ENCODE data around the gene PJA2.

PJA2 gene

DNA sequence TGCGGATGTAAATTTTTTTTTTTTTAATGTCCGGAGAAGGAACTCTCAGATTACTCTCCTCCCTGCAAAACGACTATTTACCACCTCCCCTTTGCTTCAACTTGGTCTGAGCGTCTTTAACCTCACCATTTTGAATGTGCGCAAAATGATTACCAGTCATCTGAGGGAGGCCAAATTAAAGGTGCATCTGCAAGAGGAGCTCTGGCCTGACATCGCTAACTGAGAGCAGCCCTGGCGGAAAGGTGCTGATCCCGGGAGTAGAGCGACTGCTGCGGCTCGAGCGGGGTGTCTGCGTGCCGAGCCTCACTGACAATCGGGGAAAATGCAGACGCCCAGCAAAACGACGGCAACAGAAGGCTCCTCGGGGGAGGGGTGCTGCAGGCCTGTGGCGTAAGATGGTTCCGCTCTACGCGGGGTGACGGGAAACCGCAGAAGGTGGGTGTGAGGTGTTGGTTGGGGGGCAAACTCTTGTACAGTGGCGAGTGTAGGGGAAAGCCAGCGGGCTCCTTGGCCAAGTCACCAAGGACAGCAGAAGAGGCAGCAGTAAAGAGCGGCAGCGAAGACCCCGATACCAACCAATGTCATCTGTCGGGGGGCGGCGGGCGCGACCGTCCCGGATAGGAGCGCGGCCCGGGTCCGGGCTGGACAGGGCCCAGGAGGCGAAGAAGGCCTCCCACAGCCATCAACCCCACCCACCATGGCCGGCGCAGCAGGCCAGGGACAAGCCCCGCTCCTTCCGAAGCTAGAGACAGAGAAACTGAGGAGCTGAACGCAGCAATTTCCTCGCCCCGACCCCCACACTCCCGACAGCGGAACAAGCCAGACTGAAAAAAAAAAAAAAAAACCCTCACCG lies 557 bp downstream of the PJA2 start:
- DNase-seq = peak; percentile 78 to 80

DNA sequence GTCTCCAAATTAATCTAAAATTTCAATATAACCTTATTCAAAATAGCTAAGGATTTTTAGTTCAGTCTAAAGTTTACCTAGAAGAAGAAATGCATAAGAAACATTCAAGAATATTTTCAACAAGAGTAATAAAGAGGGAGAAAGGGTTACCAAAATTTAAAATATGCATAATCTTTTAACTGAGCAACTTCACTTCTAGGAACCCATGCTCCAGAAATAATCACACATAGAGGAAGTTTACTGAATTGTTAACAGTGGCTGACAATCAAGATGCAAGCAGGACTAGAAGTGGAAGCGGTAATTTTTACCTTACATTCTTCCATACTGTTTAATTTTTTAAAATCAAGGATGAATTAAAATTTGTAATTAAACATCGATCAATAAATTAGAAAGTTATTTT lies 1.9 kb downstream of the PJA2 start:
- peak; percentile 51 to 59 for DNase-seq

DNA sequence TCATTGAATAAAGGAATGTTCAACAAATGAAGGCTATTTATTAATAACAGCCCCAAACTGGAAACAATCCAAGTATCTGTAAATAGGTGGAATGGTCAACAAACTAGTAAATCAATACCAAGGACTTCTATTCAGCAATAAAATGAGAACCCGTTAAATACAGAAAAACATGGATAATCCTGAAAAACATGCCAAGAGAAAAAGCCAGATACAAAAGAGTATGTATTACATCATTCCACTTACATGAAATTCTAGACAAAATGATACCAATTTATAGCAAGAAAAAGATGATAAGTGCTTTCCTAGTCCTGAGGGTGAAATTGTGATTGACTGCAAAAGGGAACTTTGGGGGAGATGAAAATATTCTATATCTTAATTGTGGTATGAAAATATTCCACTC lies 3.1 kb downstream of the PJA2 start:
- no peak for DNase-seq

DNA sequence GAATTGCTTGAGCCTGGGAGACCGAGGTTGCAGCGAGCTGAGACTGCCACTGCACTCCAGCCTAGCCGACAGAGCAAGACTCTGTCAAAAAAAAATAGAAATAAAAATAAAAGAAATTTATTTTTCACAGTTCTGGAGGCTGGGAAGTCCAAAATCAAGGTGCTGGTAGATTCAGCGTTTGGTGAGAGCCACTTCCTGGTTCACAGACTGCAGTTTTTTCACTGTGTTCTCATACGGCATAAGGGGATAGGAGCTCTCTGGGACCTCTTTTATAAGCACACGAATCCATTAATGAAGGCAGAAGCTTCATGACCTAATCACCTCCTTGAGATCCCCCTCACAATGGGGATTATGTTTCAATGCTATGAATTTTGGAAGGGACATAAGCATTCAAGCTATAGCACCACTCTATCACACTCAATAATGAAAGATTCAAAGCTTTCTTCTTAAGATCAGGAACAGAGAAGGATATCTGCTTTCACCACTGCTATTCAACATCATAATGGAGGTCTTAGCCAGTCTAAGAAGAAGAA lies 5.3 kb downstream of the PJA2 start:
- DNase-seq = no peak

DNA sequence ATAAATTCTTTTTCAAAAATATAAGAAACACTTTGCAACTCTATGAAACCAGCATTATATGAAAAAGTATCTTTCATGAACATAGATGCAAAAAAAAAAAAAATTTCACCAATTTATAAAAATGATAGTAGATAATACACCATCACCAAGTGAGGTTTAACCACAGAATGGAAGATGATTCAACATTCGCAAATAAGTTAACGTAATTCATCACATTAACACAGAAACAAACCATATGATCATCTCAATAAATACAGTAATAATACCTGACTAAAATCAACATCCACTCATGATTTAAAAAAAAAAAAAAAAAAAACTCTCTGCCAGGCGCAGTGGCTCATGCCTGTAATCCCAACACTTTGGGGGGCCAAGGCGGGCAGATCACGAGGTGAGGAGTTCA lies 6.3 kb downstream of the PJA2 start:
- DNase-seq = no peak

DNA sequence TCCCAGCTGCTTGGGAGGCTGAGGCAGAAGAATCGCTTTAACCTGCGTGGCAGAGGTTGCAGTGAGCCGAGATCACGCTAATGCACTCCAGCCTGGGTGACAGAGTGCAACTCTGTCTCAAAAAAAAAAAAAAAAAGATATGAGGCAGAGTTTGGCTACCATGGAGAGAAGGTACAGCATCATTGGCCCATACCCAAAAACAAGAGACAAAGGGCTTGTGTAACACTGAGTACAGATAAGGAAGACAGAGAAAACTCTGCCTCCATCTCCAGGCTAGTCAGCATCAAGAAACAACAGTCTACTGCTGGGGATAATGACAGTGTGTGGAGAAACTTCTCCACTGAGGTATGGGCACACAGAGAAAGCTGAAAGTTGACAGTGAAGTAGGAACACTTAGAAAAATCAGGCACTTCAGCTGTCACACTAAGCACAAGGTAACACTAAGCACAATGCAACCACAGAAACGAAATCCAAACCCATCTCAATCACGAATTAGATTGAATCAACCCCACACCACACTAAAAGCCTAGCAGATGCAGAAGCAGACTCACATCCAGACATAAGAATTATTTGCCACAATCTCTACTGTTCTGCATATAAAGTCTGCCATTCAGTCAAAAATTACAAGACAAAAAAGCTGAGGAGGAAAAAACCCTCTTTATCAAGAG lies 10.5 kb downstream of the PJA2 start:
- no peak for DNase-seq

DNA sequence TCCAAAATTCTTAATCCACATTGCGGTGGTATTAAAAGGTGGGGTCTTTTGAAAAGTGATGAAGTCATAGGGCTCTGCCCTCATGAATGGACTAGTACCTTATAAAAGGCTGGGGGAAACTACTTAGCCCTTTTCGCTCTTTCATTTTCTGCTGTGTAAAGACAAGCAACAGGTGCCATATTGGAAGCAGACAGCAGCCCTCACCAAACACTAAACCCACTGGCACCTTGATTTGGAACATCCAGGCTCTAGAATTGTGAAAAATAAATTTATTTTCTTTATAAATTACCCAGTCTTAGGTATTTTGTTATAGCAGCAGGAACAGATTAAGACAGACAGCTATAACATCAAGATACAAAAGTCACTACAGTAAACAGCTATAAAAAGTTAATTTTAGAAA lies 12.8 kb downstream of the PJA2 start:
- DNase-seq = no peak

DNA sequence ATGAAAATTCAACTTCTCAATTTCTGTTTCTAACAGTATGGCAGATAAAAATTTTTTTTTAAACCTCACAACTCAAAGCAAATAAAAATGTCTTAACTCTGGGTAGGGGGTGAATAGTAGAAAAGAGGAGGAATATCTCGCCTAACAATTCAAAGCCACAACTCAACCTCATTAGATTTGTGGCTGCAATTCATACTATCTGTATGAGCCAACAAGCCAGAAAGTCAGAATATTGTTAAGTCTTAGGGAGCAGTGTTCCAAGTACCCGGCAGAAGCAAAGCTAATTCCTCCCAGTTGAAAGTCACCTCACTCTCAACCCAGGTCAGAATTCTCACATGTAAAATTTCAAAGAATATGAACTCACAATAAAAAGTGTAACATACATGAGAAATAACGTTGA lies 15.0 kb downstream of the PJA2 start:
- DNase-seq = no peak

DNA sequence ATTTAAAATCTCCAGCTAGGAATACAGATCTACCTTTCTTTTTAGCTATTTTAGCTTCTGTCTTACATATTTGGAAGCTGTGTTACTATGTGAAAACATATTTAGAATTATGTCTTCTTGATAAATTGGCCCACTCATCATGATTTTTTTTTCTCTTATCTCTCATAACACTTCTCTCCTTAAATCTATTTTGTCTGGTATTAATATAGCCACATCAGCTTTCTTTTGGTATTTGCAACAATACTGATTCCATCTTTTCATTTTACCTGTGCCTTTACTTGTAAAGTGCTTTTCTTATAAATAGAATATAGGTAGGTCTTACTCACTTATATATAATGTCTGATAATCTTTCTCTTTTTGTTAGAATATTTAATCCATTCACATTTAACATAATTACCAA lies 19.6 kb downstream of the PJA2 start:
- DNase-seq = no peak

DNA sequence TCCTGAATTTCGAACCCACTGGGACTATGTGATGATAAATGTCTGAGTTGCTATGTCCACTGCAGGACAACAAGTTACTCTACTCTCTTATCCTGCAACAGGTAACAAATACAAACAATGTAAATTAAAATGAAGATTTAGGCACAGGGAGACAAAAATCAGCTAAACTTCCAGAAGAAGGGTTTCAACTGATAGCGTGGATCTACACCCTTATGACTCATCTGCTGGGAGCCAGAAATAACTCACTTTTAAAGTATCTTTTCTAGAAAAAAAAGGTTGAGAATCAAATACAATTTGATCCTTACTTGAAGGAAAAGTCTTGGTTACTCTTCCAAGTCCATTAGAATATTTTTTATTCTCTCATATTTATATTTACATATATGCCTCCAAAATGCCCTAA lies 21.4 kb downstream of the PJA2 start:
- DNase-seq = no peak

DNA sequence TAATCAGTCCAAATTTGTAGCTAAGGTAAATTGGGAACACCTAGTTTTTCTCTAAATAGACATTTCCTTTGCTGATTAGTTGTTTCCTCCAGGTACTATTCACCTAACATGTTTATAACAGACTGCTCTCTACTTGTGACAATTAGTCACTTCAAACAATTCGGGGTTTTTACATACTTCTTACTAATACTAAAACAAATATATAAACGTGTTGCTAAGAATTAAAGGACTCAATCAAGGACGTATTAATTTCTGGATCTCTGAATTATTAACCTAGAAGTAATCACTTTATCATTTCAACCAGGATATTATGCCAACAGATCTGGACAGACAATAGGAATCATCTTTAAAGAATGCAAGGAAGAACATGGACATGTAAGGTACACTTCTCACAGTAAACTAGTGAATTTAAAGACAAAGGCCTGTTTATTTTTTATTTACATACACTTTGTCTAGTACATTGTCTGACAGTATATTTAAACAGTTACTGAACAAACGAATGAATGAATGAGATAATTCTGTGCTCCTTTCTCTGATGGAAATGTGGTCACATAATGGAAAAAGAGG lies 22.3 kb downstream of the PJA2 start:
- no peak for DNase-seq

DNA sequence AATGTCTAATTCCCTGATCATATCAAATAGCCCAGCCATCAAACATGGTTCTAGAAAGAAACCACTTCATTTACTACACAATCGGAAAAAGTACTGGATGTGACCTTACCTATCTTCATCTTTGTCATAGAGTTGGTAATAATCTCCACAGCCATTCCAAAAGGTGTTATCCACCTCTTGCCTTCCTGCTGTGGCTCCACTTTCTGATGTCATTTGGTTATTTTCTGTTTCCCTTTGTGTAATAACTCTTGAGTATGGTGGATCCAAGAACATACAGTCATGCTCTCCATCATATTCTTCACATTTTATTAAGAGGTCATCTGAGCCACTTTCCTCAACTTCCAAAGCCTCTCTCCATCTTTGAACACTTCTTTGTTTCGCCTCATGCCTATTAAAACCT lies 31.7 kb downstream of the PJA2 start:
- DNase-seq = no peak

DNA sequence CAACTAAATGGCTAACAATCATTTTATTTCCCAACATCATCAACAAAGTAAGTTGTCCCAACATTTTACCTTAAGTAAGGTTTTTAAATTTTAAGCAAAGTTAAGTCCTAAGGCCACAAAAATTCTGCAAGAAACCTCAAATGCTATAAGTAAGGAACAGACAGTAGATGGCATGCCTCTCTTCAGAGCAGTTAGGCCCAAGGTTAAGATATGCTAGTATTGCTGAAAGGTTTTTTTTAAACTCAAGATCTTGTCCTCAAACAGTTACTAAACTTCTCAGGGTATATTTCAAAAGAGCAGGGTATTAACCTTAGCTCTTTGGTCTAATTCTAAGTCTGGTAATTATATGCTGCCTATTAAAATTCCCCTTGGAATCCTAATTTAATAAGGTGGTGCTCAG lies 35.1 kb downstream of the PJA2 start:
- no peak for DNase-seq

DNA sequence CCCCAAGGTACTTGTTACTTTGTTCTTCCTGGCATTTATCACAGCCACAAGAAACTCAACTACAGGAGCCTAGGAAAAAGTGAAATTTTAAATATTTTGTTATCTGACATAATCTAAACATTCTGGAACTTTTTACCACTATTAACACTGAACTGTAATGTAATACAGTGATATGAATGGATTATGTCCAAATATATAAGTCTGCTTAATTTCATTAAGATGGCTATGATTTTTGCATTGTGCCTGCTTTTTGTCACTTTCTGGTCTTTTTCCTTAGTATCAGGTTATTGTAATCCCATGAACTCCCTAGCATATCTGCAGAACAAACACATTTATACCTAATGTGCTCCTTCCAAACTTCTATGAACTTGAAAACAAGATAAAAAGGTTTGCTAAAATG lies 35.8 kb downstream of the PJA2 start:
- no peak for DNase-seq

DNA sequence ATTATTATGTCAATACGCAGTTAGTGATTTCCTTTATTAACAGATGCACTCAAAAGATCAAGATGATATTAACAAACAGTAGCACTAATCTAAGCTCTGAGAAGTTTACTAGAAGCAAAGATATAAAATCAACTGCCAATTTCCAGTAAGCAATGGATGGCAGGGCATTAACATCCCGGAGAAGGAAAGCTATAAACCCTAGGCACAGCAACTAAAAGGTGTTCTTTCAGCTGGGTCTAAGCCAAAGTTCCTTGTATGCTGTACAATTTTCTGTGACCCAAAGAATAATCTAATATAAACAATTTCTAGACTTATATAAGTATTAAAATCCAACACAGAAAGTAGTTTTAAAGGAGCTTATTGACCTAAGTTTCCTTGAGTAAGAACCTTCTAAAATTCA lies 39.4 kb downstream of the PJA2 start:
- no peak for DNase-seq

DNA sequence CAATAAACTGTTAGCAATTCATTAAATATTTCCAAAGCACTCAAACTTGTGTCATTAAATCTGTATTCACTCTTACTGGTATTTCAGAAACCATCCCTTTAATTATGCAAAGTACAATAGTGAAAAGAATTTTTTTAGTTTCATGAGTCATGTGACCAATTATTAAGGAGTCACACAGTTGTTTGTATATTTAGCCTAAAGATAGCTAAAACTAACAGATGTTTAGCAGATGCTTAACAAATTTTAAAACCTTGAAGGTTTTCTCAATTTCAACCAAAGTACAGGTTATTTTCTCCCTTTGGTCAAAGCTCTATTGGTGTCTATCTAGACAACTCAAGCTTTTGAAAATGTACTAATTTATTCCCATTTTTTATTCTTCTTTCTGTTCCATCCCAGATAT lies 44.1 kb downstream of the PJA2 start:
- no peak for DNase-seq

DNA sequence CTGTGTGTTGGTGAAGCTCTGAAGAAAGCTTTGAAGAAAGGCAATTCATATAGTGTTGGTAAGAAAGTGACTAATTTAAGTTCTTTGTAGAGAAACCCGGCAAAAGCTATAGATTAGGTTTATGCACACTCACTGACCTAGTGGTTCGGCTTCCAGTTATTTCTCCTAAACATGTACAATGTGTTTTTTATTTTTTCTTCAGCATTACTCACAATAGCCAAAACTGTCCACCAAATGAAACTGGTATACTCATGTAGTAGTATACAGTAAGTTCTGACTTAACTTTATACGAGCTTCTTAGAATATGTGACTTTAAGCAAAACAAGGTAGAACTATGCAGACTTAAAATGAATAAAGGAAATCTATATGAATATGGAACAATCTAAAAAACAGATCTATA lies 44.8 kb downstream of the PJA2 start:
- DNase-seq = no peak

DNA sequence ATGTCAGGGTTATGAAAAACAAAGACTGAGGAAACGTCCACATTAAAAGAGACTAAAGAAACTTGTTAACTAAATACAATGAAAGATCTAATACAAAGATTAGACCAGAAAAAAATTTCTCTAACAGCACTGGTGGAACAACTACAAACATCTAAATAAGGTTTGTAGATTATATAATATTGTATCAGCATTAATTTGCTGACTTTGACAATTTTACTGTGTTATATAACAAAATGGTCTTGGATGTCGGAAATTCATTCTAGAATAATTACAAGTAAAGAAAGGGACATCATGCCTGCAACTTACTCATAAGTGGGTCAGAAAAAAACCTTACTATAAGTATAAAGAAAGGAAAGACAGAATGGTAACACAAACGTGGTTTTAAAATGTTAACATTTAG lies 50.1 kb downstream of the PJA2 start:
- DNase-seq = no peak

DNA sequence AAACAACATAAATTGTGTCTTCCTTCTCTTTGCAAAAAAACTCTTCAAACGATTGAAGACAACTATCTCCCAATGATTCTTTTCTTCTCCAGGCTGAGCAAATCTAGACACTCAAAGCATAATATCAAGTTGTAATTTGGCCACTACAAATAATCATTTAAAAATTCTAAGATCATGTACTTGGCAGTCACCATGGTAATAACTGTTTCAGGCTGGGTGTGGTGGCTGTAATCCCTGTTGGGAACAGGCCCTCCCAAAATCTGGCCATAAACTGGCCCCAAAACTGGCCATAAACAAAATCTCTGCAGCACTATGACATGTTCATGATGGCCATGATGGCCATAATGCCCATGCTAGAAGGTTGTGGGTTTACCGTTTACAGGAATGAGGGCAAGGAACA lies 52.0 kb downstream of the PJA2 start:
- no peak for DNase-seq

DNA sequence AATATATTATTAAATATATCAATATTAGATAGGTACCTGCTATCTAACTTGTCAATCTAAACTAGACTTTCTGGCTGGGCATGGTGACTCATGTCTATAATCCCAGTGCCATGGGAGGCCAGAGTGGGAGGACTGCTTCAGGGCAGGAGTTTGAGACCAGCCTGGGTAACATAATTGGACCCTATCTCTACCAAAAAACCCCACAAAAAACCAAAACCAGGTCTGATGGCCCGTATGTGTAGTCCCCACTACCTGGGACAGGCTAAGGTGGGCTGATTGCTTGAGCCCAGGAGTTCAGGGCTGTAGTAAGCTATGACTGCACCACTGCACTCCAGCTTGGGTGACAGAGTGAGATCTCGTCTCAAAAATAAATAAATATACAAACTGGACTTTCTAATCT lies 55.0 kb downstream of the PJA2 start:
- DNase-seq = no peak

DNA sequence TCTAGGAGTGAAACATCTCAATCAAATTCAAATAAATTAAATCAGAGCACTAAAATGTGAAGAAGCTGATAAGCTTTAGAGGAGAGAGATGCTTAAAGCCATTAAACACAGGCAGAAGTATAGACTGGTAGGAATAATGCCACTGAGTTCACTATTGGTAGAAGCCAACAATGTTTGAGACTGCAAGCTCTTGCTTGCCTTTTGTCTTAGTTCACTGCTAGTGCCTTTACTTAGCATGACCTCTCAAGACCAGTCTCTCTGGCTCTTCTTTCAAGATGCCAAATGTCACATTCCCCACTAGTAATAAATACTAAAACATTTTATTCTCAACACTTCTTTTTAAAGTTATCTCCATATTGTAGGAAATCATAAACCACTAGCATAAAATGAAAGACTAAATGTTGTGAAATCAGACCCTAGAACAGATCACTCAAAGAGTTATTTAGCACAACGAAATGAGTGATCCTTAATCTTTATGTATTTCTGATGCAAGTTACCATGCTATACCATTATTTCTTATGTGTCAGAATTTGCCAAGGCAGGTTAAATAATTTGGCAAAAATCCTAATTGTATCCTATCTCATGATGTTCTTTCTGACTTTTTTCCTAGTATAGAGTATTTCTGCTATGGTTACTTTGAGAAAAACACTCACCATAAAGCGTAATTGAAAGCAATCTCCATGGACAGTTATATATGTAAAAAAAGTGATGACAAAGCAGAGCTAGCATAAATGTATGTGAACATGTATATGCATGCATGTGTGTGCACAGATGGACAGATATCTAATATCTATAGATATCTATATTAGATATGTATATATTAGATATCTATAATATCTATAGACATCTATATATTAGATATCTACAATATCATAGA lies 57.5 kb downstream of the PJA2 start:
- peak; percentile 11 to 18 for DNase-seq

DNA sequence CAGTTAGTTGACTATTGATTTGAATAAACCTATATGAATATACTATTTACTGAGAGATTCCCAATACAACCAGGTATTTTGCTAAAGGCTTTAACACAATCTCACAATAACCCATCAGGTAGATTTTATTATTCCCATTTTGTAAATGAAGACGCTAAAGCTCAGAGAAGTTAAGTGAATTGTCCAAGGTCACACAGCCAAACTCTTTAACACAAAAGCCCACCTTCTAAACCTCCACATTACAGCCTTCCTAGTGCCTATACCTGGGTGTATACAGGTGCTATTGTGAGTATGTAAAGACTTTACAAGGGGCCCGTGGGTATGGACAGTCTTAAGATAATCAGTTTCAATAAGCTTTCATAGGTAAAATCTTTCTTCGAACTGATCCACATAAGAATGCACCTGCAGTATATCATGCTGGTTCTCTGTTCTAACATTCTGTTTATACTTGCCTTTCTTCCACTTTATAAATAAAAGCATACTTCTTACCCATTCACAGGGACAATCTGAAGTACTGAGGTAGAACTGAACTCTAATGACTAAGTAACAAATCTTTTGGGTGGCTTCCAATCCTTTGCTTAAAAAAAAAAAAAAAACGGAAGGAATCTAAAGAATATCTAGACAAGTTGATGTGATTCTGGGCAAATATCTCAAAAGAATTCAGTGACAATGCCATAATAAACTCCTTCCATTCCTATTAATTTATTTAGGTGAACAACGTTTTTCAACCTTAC lies 59.1 kb downstream of the PJA2 start:
- no peak for DNase-seq

Measured in Kasumi-1 (cell line).